Naive B cell (primary cell): ENCODE results near the gene ADAMTS17. TPM values are rescaled to one million over a fixed set of nuclear protein-coding genes. Genes with fewer than 3 reads are reported as not detected.

Source experiments
- ATAC-seq, 2 donors: fragments of 150-1000 bp; cut with Tn5 transposase; 2 replicates each; pipeline ENCODE4 v1.10.0; 2021; ENCODE audit warnings: low read depth in 2 of 2, mild to moderate bottlenecking in 2 of 2, moderate library complexity in 2 of 2
- DNase-seq: peaks from one replicate; pipeline ENCODE4 v3.0.0; 2022
- H3K27ac Mint-ChIP-seq, 6 donors: one replicate each; pipeline ENCODE4 v1.8.0; 2020 to 2022; ENCODE audit warnings: mild to moderate bottlenecking in 6 of 6, mixed read lengths in 6 of 6, moderate library complexity in 5 of 6, inconsistent platforms in 2 of 6
- H3K27me3 Mint-ChIP-seq, 3 donors: one replicate each; pipeline ENCODE4 v1.8.0; 2021 to 2022; ENCODE audit warnings: mixed read lengths in 3 of 3, mild to moderate bottlenecking in 1 of 3
- H3K36me3 Mint-ChIP-seq, 2 donors: one replicate each; pipeline ENCODE4 v1.8.0; 2020 to 2022; ENCODE audit warnings: mixed read lengths in 2 of 2, inconsistent platforms in 1 of 2, mild to moderate bottlenecking in 1 of 2
- H3K4me1 Mint-ChIP-seq, 3 donors: one replicate each; pipeline ENCODE4 v1.8.0; 2020 to 2022; ENCODE audit warnings: mixed read lengths in 3 of 3, inconsistent platforms in 1 of 3, mild to moderate bottlenecking in 1 of 3, moderate library complexity in 1 of 3
- H3K4me3 Mint-ChIP-seq, 8 donors: one replicate each; pipeline ENCODE4 v1.8.0; 2020 to 2022; ENCODE audit warnings: mild to moderate bottlenecking in 8 of 8, mixed read lengths in 8 of 8, moderate library complexity in 8 of 8, inconsistent platforms in 2 of 8
- H3K9me3 Mint-ChIP-seq, 7 donors: one replicate each; pipeline ENCODE4 v1.8.0; 2020 to 2022; ENCODE audit warnings: mixed read lengths in 7 of 7, mild to moderate bottlenecking in 5 of 7, inconsistent platforms in 2 of 7, moderate library complexity in 1 of 7
- polyA plus RNA-seq, 6 donors: library from polyadenylated mRNA; unstranded; fragments of 300-500 nt; fragmentation: Illumina TruSeq; gene quantifications; one replicate each; pipeline ENCODE4 v1.2.3, GENCODE V29; 2021; ENCODE audit warnings: low read depth in 6 of 6

ADAMTS17 gene
- polyA plus RNA-seq, 6 donors from 2014 or later, result not detected

- ATAC-seq (no peak), DNase-seq (no peak)
- Mint-ChIP-seq H3K27ac (no peak overlapping the region), H3K36me3 (no peaks in the 10 kb centered on the region), H3K27me3 (peaks cover 0 to 10% (median 8%) of the 10 kb centered on the region in 3 donors), H3K4me1 (no peaks in the 10 kb centered on the region), H3K9me3 (peaks cover 0 to 9% (median 4%) of the 10 kb centered on the region in 7 donors), H3K4me3 (no peak overlapping the region)
Measured at GRCh38 chr15:100255644-100256043, 86.1 kb downstream of the ADAMTS17 start.

GRCh38 chr15:100254691-100255090 is 87.1 kb downstream of the ADAMTS17 start:
- H3K36me3 Mint-ChIP-seq, result no peaks in the 10 kb centered on the region
- DNase-seq, result no peak
- H3K9me3 Mint-ChIP-seq, result peaks cover 0 to 9% (median 4%) of the 10 kb centered on the region in 7 donors
- H3K27ac Mint-ChIP-seq, result no peak overlapping the region
- H3K4me3 Mint-ChIP-seq, result no peak overlapping the region
- H3K27me3 Mint-ChIP-seq, result peaks cover 0 to 10% (median 8%) of the 10 kb centered on the region in 3 donors
- H3K4me1 Mint-ChIP-seq, result no peaks in the 10 kb centered on the region
- no peak for ATAC-seq

DNA sequence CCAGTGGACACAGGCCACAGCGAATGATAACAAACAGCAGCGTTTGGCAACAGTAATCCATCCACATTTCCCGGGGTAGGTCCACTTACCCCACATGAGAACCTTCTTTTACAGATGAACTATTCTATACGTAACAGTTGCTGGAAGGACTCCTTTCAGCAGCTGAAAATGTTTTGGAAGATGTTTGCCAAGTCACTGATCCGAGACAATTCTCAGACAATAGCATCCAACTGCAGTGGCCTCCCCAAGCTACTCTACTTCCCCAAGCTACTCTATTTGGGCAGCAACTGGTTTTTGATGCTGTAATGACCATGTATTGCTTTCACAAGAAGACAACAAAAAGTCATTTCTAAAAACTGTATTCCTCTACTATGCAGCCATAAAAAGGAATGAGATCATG is 87.5 kb downstream of the ADAMTS17 start:
- Mint-ChIP-seq H3K27me3 (peaks cover 0 to 10% (median 8%) of the 10 kb centered on the region in 3 donors), H3K27ac (no peak overlapping the region), H3K36me3 (no peaks in the 10 kb centered on the region), H3K4me1 (no peaks in the 10 kb centered on the region), H3K9me3 (peaks cover 0 to 9% (median 4%) of the 10 kb centered on the region in 7 donors), H3K4me3 (no peak overlapping the region)
- no peak for ATAC-seq
- no peak for DNase-seq

DNA sequence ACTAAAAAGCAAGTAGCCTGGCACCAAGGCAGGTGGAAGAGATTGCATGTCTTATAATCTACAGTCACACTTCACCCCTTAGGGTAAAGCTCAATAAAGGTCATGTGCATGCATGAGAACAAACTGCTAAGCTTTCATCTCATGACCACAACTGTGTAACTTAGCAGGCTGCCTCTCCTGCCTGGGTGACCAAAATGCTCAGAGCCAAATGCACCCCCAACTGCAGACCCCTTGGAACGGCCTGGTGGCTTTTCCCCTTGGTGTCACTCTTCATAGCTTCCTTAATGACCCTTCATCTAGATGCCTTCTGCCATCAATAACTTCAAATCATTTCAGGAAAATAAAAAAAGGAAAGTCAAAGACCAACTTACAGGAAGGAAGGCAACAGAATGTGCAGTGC is 88.1 kb downstream of the ADAMTS17 start:
- no peak for ATAC-seq
- H3K4me3 Mint-ChIP-seq, result no peak overlapping the region
- no peak overlapping the region for H3K27ac Mint-ChIP-seq
- H3K4me1 Mint-ChIP-seq, result no peaks in the 10 kb centered on the region
- DNase-seq, result no peak
- peaks cover 0 to 9% (median 4%) of the 10 kb centered on the region in 7 donors for H3K9me3 Mint-ChIP-seq
- H3K36me3 Mint-ChIP-seq, result no peaks in the 10 kb centered on the region
- H3K27me3 Mint-ChIP-seq, result peaks cover 0 to 10% (median 8%) of the 10 kb centered on the region in 3 donors

DNA sequence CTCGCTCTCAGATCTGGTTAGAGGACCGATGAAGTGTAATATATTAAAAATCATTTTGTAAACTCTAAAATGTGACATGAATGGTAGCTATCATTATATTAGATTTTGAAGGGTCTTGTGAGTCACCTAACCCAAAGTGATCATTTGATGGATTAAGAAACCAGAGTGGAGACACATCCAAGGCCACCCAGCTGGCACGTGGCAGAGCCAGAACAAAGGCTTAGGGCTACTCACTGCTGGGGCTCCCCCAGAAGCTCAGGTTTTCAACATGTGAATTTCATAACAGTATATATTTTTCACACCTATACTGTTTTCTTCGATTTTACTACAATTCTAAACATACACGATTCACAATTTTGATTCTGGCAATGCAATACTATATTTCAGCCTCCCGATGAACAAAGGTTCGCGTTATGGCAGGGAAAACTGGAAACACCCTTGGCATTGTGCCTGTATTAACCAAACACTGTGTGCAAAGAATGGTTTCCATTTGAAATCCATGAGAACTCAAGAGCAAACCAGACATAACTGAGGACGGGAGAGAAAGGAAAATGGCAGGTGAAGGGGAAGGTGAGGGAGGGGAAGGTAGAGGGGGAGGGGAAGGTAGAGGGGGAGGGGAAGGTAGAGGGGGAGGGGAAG is 88.9 kb downstream of the ADAMTS17 start:
- H3K4me3 Mint-ChIP-seq, result no peak overlapping the region
- no peaks in the 10 kb centered on the region for H3K36me3 Mint-ChIP-seq
- DNase-seq (no peak), ATAC-seq (no peak)
- H3K27ac Mint-ChIP-seq, result no peak overlapping the region
- no peaks in the 10 kb centered on the region for H3K4me1 Mint-ChIP-seq
- H3K9me3 Mint-ChIP-seq, result peaks cover 0 to 9% (median 3%) of the 10 kb centered on the region in 7 donors
- H3K27me3 Mint-ChIP-seq, result peaks cover 0 to 6% (median 4%) of the 10 kb centered on the region in 3 donors

GRCh38 chr15:100252359-100252758 is 89.4 kb downstream of the ADAMTS17 start:
- peaks cover 0 to 6% (median 4%) of the 10 kb centered on the region in 3 donors for H3K27me3 Mint-ChIP-seq
- no peaks in the 10 kb centered on the region for H3K4me1 Mint-ChIP-seq
- H3K36me3 Mint-ChIP-seq, result no peaks in the 10 kb centered on the region
- no peak overlapping the region for H3K27ac Mint-ChIP-seq
- no peak overlapping the region for H3K4me3 Mint-ChIP-seq
- ATAC-seq, result no peak
- peaks cover 0 to 5% (median 0%) of the 10 kb centered on the region in 7 donors for H3K9me3 Mint-ChIP-seq
- no peak for DNase-seq

- H3K4me3 Mint-ChIP-seq, result no peak overlapping the region
- H3K27ac Mint-ChIP-seq, result no peak overlapping the region
- no peaks in the 10 kb centered on the region for H3K4me1 Mint-ChIP-seq
- ATAC-seq (no peak), DNase-seq (no peak)
- H3K27me3 Mint-ChIP-seq, result peaks cover 0 to 4% (median 3%) of the 10 kb centered on the region in 3 donors
- no peaks in the 10 kb centered on the region for H3K36me3 Mint-ChIP-seq
- H3K9me3 Mint-ChIP-seq, result peaks cover 0 to 4% (median 0%) of the 10 kb centered on the region in 7 donors
Measured at GRCh38 chr15:100250176-100250800, 91.5 kb downstream of the ADAMTS17 start.

DNA sequence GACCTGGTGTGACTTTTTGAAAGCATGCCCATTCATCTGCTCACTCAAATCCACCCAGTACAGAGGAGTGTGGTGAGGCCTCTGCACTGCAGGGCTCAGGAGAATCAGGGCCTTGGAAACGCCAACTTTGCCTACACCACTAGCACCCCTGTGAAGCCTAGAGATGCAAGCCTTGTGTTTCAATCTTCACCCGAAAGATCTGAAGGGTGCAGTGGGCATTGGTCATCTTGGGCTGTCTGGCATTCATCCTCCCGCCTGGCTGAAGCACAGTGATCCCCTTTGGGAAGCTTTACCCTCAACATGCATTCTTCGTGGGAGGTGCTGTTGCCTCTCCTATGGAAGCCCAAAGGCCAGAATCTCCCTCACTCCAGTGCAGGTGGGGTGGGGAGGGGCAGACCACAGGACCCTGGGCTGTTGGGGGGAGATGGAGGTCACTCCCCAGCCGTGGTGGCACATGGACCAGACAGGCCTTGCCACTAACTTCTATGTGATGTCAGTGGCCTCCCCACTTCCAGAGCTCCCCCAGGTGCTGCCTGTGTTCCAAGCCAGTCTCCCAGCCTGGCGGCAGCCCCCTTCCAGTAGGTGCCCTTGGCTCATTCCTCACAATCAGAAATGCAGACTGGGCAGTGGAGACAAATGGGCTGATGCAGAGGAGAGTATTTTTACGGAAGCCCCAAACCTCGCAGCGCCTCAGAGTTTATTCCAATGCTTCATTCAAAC is 92.5 kb downstream of the ADAMTS17 start:
- no peak for DNase-seq
- Mint-ChIP-seq H3K27ac (no peak overlapping the region), H3K9me3 (peaks cover 0 to 4% (median 0%) of the 10 kb centered on the region in 7 donors), H3K27me3 (no peaks in the 10 kb centered on the region), H3K36me3 (no peaks in the 10 kb centered on the region), H3K4me1 (no peaks in the 10 kb centered on the region), H3K4me3 (no peak overlapping the region)
- no peak for ATAC-seq

DNA sequence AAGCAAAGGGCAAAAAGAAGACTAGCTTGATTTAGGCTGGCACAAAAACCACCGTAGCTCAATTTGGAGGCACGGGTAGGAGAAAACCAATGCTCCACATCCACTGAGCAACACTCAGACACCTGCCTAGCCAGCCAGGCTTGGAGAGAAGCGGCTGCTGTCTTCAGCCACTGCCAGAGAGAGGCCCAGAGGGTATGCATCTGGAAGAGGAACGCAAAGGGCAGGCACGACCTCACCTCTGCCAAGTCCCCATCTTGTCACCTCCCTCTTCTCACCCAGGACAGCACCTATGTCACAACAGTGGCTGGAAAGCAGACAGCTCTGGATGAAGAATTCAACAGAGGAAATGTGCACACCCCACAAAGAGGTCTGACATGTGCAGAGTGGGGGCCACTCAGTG is 93.5 kb downstream of the ADAMTS17 start:
- no peak for ATAC-seq
- Mint-ChIP-seq H3K27me3 (no peaks in the 10 kb centered on the region), H3K4me1 (no peaks in the 10 kb centered on the region), H3K36me3 (no peaks in the 10 kb centered on the region), H3K27ac (no peak overlapping the region), H3K4me3 (no peak overlapping the region), H3K9me3 (peaks cover 0 to 8% (median 4%) of the 10 kb centered on the region in 7 donors)
- DNase-seq, result no peak

DNA sequence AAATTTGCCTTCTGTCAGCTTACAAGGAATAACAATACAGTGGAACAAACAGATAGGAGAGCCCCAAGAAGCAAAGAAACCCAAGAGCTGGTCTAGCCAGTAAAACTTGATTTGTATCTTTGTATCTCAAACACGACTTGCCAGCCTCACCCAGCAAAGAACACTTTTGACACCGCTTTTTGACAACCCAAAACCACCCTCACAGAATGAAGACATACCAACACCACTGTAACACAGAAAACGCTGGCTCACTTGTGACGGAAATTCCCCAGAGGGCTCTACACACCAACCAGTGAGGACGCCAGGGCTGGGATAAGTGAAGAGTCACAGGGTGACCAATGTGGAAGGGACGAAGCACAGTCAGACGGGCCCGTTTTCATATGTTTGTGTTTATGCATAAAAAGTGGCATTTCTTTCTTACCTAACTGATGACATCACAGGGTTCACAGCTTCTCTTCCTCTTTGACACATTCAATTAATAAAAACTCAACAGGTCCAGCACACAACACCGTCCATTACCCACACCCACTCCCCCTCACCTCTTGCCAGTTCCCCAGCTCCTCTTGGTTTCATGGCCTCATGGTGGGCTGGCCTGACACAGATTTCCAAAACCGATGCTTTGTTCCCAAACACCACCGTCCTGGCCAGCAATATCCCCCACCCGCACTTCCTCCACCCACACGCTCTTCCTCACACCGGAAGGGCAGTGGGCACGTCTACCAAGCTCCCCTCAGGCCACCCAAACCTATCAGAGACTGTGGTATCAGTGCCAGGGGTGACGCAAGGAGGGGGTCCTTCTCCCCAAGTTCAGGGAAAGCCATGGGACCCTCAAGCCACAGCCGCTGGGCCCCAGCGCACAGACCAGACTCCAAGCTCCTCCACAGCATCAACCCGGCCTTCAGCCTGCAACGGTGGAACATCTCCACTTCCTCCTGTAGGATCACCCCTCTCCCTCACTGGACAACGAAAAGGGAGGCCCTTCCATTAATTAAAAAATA is 94.2 kb downstream of the ADAMTS17 start:
- ATAC-seq (no peak), DNase-seq (no peak)
- H3K4me3 Mint-ChIP-seq, result no peak overlapping the region
- no peaks in the 10 kb centered on the region for H3K36me3 Mint-ChIP-seq
- H3K27ac Mint-ChIP-seq, result no peak overlapping the region
- H3K27me3 Mint-ChIP-seq, result no peaks in the 10 kb centered on the region
- H3K9me3 Mint-ChIP-seq, result peaks cover 4 to 14% (median 7%) of the 10 kb centered on the region in 7 donors
- no peaks in the 10 kb centered on the region for H3K4me1 Mint-ChIP-seq

- Mint-ChIP-seq H3K9me3 (peaks cover 4 to 14% (median 10%) of the 10 kb centered on the region in 7 donors), H3K36me3 (no peaks in the 10 kb centered on the region), H3K27me3 (no peaks in the 10 kb centered on the region), H3K27ac (no peak overlapping the region), H3K4me3 (no peak overlapping the region), H3K4me1 (no peaks in the 10 kb centered on the region)
- DNase-seq, result no peak
- ATAC-seq, result no peak
Measured at GRCh38 chr15:100245855-100246254, 95.9 kb downstream of the ADAMTS17 start.

- H3K27me3 Mint-ChIP-seq, result no peaks in the 10 kb centered on the region
- H3K36me3 Mint-ChIP-seq, result no peaks in the 10 kb centered on the region
- DNase-seq (no peak), ATAC-seq (no peak)
- H3K4me3 Mint-ChIP-seq, result no peak overlapping the region
- no peaks in the 10 kb centered on the region for H3K4me1 Mint-ChIP-seq
- no peak overlapping the region for H3K27ac Mint-ChIP-seq
- H3K9me3 Mint-ChIP-seq, result peaks cover 4 to 14% (median 10%) of the 10 kb centered on the region in 7 donors
Measured at GRCh38 chr15:100245487-100245820, 96.3 kb downstream of the ADAMTS17 start.
